Fibroblast of lung (primary cell): ENCODE data around the gene MYL12A. TPM values are rescaled to one million over a fixed set of nuclear protein-coding genes. Genes with fewer than 3 reads are reported as not detected.

Source experiments
- DNase-seq, 2 donors: peaks; one replicate each; pipeline versions ENCODE4 v3.0.0 to v3.0.0-alpha.2; 2010; ENCODE audit warnings: low read depth in 2 of 2
- H2AFZ ChIP-seq: 2 replicates; pipeline ENCODE4 v1.5.1; 2012; ENCODE audit warnings: low read length, control low read depth, inconsistent platforms
- H3K27ac ChIP-seq: 2 replicates; pipeline ENCODE4 v1.5.1; 2011; ENCODE audit warnings: low read length, control low read depth; ENCODE audit not compliant: insufficient read depth
- H3K27me3 ChIP-seq: 2 replicates; pipeline ENCODE4 v1.5.1; 2011; ENCODE audit warnings: mild to moderate bottlenecking, low read length; ENCODE audit not compliant: control insufficient read depth, insufficient read depth
- H3K36me3 ChIP-seq: 2 replicates; pipeline ENCODE4 v1.5.1; 2011; ENCODE audit warnings: low read length; ENCODE audit not compliant: control insufficient read depth, insufficient read depth
- H3K4me1 ChIP-seq: 2 replicates; pipeline ENCODE4 v1.5.1; 2011; ENCODE audit warnings: low read length; ENCODE audit not compliant: control insufficient read depth, insufficient read depth; ENCODE audit errors: extremely low read depth
- H3K4me2 ChIP-seq: 2 replicates; pipeline ENCODE4 v1.5.1; 2011; ENCODE audit warnings: low read length, control low read depth; ENCODE audit not compliant: insufficient read depth; ENCODE audit errors: extremely low read depth
- H3K4me3 ChIP-seq, 4 experiments: fragments of 200-600 bp in 1 of 4; sonication (generic) in 1 of 4; replicated peaks in 1 of 4; 2 replicates each; pipeline ENCODE4 v1.5.1; 2011 to 2016; ENCODE audit warnings: low read length in 4 of 4, low read depth in 3 of 4, mild to moderate bottlenecking in 3 of 4, control low read depth in 2 of 4, inconsistent platforms in 1 of 4, mixed read lengths in 1 of 4; ENCODE audit not compliant: insufficient read depth in 1 of 4; ENCODE audit errors: control extremely low read depth in 1 of 4
- H3K79me2 ChIP-seq: 2 replicates; pipeline ENCODE4 v1.5.1; 2012; ENCODE audit warnings: mild to moderate bottlenecking, low read length, inconsistent platforms; ENCODE audit not compliant: control insufficient read depth, insufficient read depth
- H3K9ac ChIP-seq: 2 replicates; pipeline ENCODE4 v1.5.1; 2011; ENCODE audit warnings: mild to moderate bottlenecking, low read length, control low read depth; ENCODE audit not compliant: insufficient read depth
- H3K9me3 ChIP-seq: 2 replicates; pipeline ENCODE4 v1.5.1; 2012; ENCODE audit warnings: low read depth, low read length; ENCODE audit not compliant: control insufficient read depth, insufficient read depth
- H4K20me1 ChIP-seq: 2 replicates; pipeline ENCODE4 v1.5.1; 2011; ENCODE audit warnings: low read length; ENCODE audit not compliant: control insufficient read depth, insufficient read depth; ENCODE audit errors: extremely low read depth
- CTCF ChIP-seq, 2 donors: IDR thresholded peaks in 1 of 2; conservative IDR thresholded peaks in 1 of 2; 1 replicate in 1 of 2; 2 replicates in 1 of 2; pipeline ENCODE4 v1.5.1; 2011 to 2012; ENCODE audit warnings: low read length in 2 of 2, control low read depth in 1 of 2, inconsistent platforms in 1 of 2, low read depth in 1 of 2, mild to moderate bottlenecking in 1 of 2
- EZH2 ChIP-seq: IDR thresholded peaks from 2 replicates; pipeline ENCODE4 v1.5.1; 2012; ENCODE audit warnings: low read length, control low read depth, mild to moderate bottlenecking; ENCODE audit errors: missing control alignments
- polyA plus RNA-seq, 2 donors: library from polyadenylated mRNA; depleted of rRNA in 1 of 2; stranded (reverse) in 1 of 2; unstranded in 1 of 2; fragments of >200 nt; gene quantifications; 2 replicates each; pipeline ENCODE4 v1.2.1, GENCODE V29; 2011 to 2012; ENCODE audit warnings: missing spikeins in 1 of 2
- total RNA-seq: library from RNA; depleted of rRNA; stranded (reverse); fragments of >200 nt; gene quantifications from 2 replicates; pipeline ENCODE4 v1.2.1, GENCODE V29; 2014

Gene MYL12A
- total and polyA plus RNA-seq, 2 donors (not counting 1 experiment from before 2014, with no cell fraction given), result 826 to 1,436 TPM

- H3K9ac ChIP-seq, result no peak overlapping the region
- no peak overlapping the region for H2AFZ ChIP-seq
- H3K9me3 ChIP-seq, result no peaks in the 10 kb centered on the region
- peaks cover 26% of the 10 kb centered on the region for H3K4me1 ChIP-seq
- H3K4me3 ChIP-seq, result no peak overlapping the region
- no peak for TF ChIP-seq EZH2
- no peak for TF ChIP-seq CTCF (conservative IDR thresholded peaks at IDR 0.05 in 1 of 2, IDR thresholded peaks at IDR 0.05 in 1 of 2; ENCODE audit: low read depth in 1 of 2, low read length in 2 of 2)
- peak overlapping the region; percentile 55 for H3K4me2 ChIP-seq
- no peaks in the 10 kb centered on the region for H3K36me3 ChIP-seq
- peaks cover 87% of the 10 kb centered on the region for H3K79me2 ChIP-seq
- no peak overlapping the region for H3K27ac ChIP-seq
- peak in 1 of 2 donors; percentile 67 for DNase-seq
- peaks cover 12% of the 10 kb centered on the region for H4K20me1 ChIP-seq
- no peaks in the 10 kb centered on the region for H3K27me3 ChIP-seq
Observed at GRCh38 chr18:3265564-3266033, 18.0 kb downstream of the MYL12A start.

GRCh38 chr18:3266062-3266608 is 18.5 kb downstream of the MYL12A start:
- peaks cover 12% of the 10 kb centered on the region for H4K20me1 ChIP-seq
- H3K27me3 ChIP-seq, result no peaks in the 10 kb centered on the region
- no peak overlapping the region for H3K4me2 ChIP-seq
- no peak for DNase-seq
- H3K9me3 ChIP-seq, result no peaks in the 10 kb centered on the region
- no peak overlapping the region for H2AFZ ChIP-seq
- no peaks in the 10 kb centered on the region for H3K36me3 ChIP-seq
- no peak overlapping the region for H3K9ac ChIP-seq
- peaks cover 92% of the 10 kb centered on the region for H3K79me2 ChIP-seq
- no peak overlapping the region for H3K27ac ChIP-seq
- no peak for TF ChIP-seq CTCF (conservative IDR thresholded peaks at IDR 0.05 in 1 of 2, IDR thresholded peaks at IDR 0.05 in 1 of 2; ENCODE audit: low read depth in 1 of 2, low read length in 2 of 2)
- TF ChIP-seq EZH2, result no peak
- no peak overlapping the region for H3K4me3 ChIP-seq
- peaks cover 21% of the 10 kb centered on the region for H3K4me1 ChIP-seq

- H3K4me3 ChIP-seq, result no peak overlapping the region
- H3K36me3 ChIP-seq, result peaks cover 3% of the 10 kb centered on the region
- no peak overlapping the region for H2AFZ ChIP-seq
- DNase-seq, result no peak
- H3K4me2 ChIP-seq, result no peak overlapping the region
- peaks cover 12% of the 10 kb centered on the region for H4K20me1 ChIP-seq
- no peak overlapping the region for H3K9ac ChIP-seq
- H3K27ac ChIP-seq, result no peak overlapping the region
- no peaks in the 10 kb centered on the region for H3K9me3 ChIP-seq
- H3K79me2 ChIP-seq, result peaks cover 100% of the 10 kb centered on the region
- no peak for TF ChIP-seq EZH2
- no peak for TF ChIP-seq CTCF (conservative IDR thresholded peaks at IDR 0.05 in 1 of 2, IDR thresholded peaks at IDR 0.05 in 1 of 2; ENCODE audit: low read depth in 1 of 2, low read length in 2 of 2)
- H3K4me1 ChIP-seq, result peaks cover 21% of the 10 kb centered on the region
- H3K27me3 ChIP-seq, result no peaks in the 10 kb centered on the region
Observed at GRCh38 chr18:3268306-3268705, 20.7 kb downstream of the MYL12A start.
